ENCODE measurements around the gene SLC2A13.

Gene SLC2A13

GRCh38 chr12:40010899-40011774 lies 94.7 kb downstream of the SLC2A13 start:
- H3K4me3 ChIP-seq (ENCODE audit: low read depth, low read length): no peak overlapping the region; the same call in 1 of the 2 replicates
- TF ChIP-seq CTCF (IDR thresholded peaks at IDR 0.05; ENCODE audit: low read depth, low read length, missing control alignments): peak; percentile 72
- DNase-seq (ENCODE audit: low read depth): peak; percentile 41

- no peak for TF ChIP-seq CTCF (IDR thresholded peaks at IDR 0.05; ENCODE audit: low read depth, low read length, missing control alignments)
- no peak overlapping the region for H3K4me3 ChIP-seq (ENCODE audit: low read depth, low read length)
- DNase-seq (ENCODE audit: low read depth): no peak
Measured at GRCh38 chr12:40002178-40003169, 103.4 kb downstream of the SLC2A13 start.

- DNase-seq (ENCODE audit: low read depth): no peak
- H3K4me3 ChIP-seq (ENCODE audit: low read depth, low read length): no peak overlapping the region
- no peak for TF ChIP-seq CTCF (IDR thresholded peaks at IDR 0.05; ENCODE audit: low read depth, low read length, missing control alignments)
Measured at GRCh38 chr12:40001406-40001805, 104.5 kb downstream of the SLC2A13 start.

GRCh38 chr12:40000884-40001283 lies 105.0 kb downstream of the SLC2A13 start:
- H3K4me3 ChIP-seq (ENCODE audit: low read depth, low read length): no peak overlapping the region
- no peak for TF ChIP-seq CTCF (IDR thresholded peaks at IDR 0.05; ENCODE audit: low read depth, low read length, missing control alignments)
- DNase-seq (ENCODE audit: low read depth): no peak

- no peak overlapping the region for H3K4me3 ChIP-seq (ENCODE audit: low read depth, low read length)
- DNase-seq (ENCODE audit: low read depth): no peak
- no peak for TF ChIP-seq CTCF (IDR thresholded peaks at IDR 0.05; ENCODE audit: low read depth, low read length, missing control alignments)
Measured at GRCh38 chr12:39993268-39993667, 112.6 kb downstream of the SLC2A13 start.

GRCh38 chr12:39990122-39991101 lies 115.5 kb downstream of the SLC2A13 start:
- peak; percentile 87 for TF ChIP-seq CTCF (IDR thresholded peaks at IDR 0.05; ENCODE audit: low read depth, low read length, missing control alignments)
- H3K4me3 ChIP-seq (ENCODE audit: low read depth, low read length): no peak overlapping the region
- DNase-seq (ENCODE audit: low read depth): peak; percentile 2
